OCI-LY3 (cell line): ENCODE results near the gene NACC1.

Source experiments
- H2AFZ ChIP-seq: fragments of 200-600, 300-600 bp; shearing (Covaris generic); 2 replicates; pipeline ENCODE4 v1.6.0; 2014; ENCODE audit warnings: antibody characterized with exemption, low read depth, low read length
- H3K27ac ChIP-seq: fragments of 200-600, 300-600 bp; sonication (generic); 2 replicates; pipeline ENCODE4 v1.5.1; 2014; ENCODE audit warnings: mild to moderate bottlenecking, low read length, moderate library complexity, mixed read lengths
- H3K27me3 ChIP-seq: fragments of 200-600, 300-600 bp; sonication (generic); 2 replicates; pipeline ENCODE4 v1.6.1; 2014; ENCODE audit warnings: low read depth, low read length, mixed read lengths
- H3K36me3 ChIP-seq: fragments of 200-600, 300-600 bp; sonication (generic); replicated peaks from 2 replicates; pipeline ENCODE3; 2014; ENCODE audit warnings: low read depth, low read length, mixed read lengths
- H3K4me1 ChIP-seq: fragments of 300-600, 200-600 bp; sonication (generic); 2 replicates; pipeline ENCODE4 v1.6.1; 2014; ENCODE audit warnings: low read length, mixed read lengths
- H3K4me2 ChIP-seq: fragments of 200-600, 300-600 bp; sonication (generic); 2 replicates; pipeline ENCODE4 v1.6.1; 2014; ENCODE audit warnings: low read length, mixed read lengths
- H3K4me3 ChIP-seq: fragments of 300-600, 200-600 bp; sonication (generic); 2 replicates; pipeline ENCODE4 v1.5.1; 2014; ENCODE audit warnings: antibody characterized with exemption, mild to moderate bottlenecking, low read length, moderate library complexity
- H3K79me2 ChIP-seq: fragments of 300-600, 200-600 bp; shearing (Covaris generic); 2 replicates; pipeline ENCODE4 v1.6.1; 2014; ENCODE audit warnings: mild to moderate bottlenecking, low read length, mixed read lengths
- H3K9ac ChIP-seq: fragments of 300-600, 200-600 bp; shearing (Covaris generic); 2 replicates; pipeline ENCODE4 v1.6.0; 2014; ENCODE audit warnings: mild to moderate bottlenecking, low read length, moderate library complexity
- H3K9me3 ChIP-seq: fragments of 200-600, 300-600 bp; shearing (Covaris generic); 2 replicates; pipeline ENCODE4 v1.6.1; 2014; ENCODE audit warnings: low read length, mixed read lengths; ENCODE audit not compliant: insufficient read depth
- H4K20me1 ChIP-seq: fragments of 200-600, 300-600 bp; sonication (generic); 2 replicates; pipeline ENCODE4 v1.6.1; 2016; ENCODE audit warnings: low read length, mixed read lengths; ENCODE audit not compliant: insufficient read depth
- EZH2phosphoT487 ChIP-seq: fragments of 200-600 bp; shearing (Covaris generic); IDR thresholded peaks from 2 replicates; pipeline ENCODE4 v1.6.1; 2018; ENCODE audit warnings: antibody characterized with exemption, mixed run types, low read depth
- TF ChIP-seq, protein P1 (sequence below): fragments of 200-600, 300-600 bp; sonication (generic); IDR thresholded peaks from 2 replicates; pipeline ENCODE4 v1.5.1; 2014; ENCODE audit warnings: antibody characterized with exemption, low read length, low read depth

NACC1 gene

DNA sequence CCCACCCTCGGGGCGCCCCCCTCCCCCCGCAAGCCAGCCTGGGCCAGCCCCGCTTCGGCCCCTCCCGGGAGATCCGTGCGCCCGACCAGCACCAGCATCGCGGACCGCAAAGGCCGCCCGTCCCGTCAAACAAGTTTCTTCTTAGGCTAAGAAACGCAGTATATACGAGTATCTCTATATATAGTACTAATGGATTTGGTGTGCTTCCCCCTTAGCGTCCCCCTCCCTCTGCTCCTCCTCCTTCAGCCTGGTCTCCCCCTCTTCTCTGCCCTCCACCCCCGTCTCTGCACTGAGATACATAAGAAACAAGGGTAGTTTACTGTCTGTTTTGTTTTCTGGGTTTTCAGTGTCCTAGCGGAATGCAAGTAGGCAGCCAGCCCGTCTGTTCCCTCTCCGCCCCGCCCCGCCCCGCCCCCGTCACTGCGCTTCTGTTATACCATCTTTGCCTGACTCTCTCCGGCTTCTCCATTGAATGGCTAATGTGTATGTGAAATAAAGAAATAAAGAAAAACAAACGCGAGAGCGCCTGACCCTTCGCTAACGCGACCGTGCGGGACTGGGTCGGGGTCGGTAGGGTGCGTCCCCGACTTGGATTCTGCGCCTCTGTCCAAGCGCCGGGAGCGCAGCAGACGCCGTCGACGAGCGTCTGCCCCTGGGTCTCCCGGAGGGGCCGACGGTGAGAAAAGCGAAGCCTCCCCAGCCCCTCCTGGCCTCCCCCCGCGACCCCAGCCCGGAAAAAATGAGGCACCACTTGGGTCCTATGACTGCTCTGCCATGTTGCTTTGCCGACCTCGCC lies 19.6 kb upstream of the NACC1 start:
- TF ChIP-seq, protein P1, sequence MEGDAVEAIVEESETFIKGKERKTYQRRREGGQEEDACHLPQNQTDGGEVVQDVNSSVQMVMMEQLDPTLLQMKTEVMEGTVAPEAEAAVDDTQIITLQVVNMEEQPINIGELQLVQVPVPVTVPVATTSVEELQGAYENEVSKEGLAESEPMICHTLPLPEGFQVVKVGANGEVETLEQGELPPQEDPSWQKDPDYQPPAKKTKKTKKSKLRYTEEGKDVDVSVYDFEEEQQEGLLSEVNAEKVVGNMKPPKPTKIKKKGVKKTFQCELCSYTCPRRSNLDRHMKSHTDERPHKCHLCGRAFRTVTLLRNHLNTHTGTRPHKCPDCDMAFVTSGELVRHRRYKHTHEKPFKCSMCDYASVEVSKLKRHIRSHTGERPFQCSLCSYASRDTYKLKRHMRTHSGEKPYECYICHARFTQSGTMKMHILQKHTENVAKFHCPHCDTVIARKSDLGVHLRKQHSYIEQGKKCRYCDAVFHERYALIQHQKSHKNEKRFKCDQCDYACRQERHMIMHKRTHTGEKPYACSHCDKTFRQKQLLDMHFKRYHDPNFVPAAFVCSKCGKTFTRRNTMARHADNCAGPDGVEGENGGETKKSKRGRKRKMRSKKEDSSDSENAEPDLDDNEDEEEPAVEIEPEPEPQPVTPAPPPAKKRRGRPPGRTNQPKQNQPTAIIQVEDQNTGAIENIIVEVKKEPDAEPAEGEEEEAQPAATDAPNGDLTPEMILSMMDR = no peak
- no peak for TF ChIP-seq EZH2phosphoT487
- peaks cover 55% of the 10 kb centered on the region for H3K4me1 ChIP-seq
- H3K9me3 ChIP-seq = no peaks in the 10 kb centered on the region
- no peak overlapping the region for H3K9ac ChIP-seq
- peaks cover 20% of the 10 kb centered on the region for H3K36me3 ChIP-seq
- H3K4me3 ChIP-seq = no peak overlapping the region
- no peaks in the 10 kb centered on the region for H3K27me3 ChIP-seq
- H3K27ac ChIP-seq = no peak overlapping the region
- H2AFZ ChIP-seq = no peak overlapping the region
- peaks cover 15% of the 10 kb centered on the region for H3K79me2 ChIP-seq
- H4K20me1 ChIP-seq = peaks cover 5% of the 10 kb centered on the region; the same call in 1 of the 2 replicates
- H3K4me2 ChIP-seq = no peak overlapping the region

DNA sequence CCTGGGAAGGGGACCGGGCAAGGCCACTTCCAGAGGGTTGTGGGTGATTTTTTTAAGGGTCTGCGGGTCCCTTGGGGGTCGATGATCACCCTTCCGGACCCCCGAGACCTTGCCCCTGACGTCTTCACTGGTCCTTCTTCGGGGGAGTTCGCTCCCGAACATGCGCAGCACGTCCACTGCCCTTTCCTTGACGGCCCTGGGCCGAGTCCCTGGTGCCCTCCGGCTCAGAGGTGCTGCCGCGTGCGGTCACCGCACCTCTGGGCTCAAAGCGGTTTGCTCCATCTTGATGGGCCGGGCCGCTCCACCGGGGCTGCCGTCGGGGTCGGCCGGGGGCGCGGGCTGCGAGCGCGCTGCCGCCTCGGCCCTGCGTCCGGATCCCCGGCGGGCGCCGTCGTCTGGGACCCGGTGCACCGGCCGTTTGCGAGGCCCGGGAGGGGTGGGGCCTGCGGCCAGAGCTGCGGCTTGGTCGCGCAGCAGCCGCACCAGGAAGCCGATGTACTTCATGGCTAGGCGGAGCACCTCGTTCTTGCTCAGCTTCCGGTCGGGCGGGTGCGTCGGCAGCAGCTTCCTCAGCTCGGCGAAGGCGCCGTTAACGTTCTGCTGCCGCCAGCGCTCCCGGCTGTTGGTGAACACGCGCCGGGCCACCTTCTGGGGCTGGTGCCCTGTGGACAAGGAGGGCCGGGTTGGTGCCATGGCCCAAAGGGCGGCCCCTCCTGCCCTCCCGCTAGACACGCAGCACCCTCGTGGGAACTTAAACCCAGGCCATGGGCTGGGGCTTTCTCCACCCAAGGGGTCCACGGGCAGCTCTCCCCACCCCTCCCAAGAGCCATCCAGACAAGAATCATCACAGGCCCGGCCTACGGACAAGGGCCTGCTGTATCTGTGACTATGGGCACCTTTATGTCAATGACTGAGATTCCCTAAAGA lies 18.7 kb upstream of the NACC1 start:
- H4K20me1 ChIP-seq = peaks cover 5% of the 10 kb centered on the region; the same call in 1 of the 2 replicates
- H3K4me2 ChIP-seq = 0 out of 2 replicates have a peak overlapping the region, but pooled peaks have one; percentile 9
- H3K4me1 ChIP-seq = peaks cover 58% of the 10 kb centered on the region
- TF ChIP-seq EZH2phosphoT487 = no peak
- TF ChIP-seq, protein P1 = no peak
- no peak overlapping the region for H3K9ac ChIP-seq
- H3K27me3 ChIP-seq = no peaks in the 10 kb centered on the region
- H3K9me3 ChIP-seq = no peaks in the 10 kb centered on the region
- no peak overlapping the region for H3K4me3 ChIP-seq
- peaks cover 20% of the 10 kb centered on the region for H3K36me3 ChIP-seq
- H2AFZ ChIP-seq = no peak overlapping the region
- peak overlapping the region; percentile 17; the same call in 1 of the 2 replicates for H3K27ac ChIP-seq
- peaks cover 15% of the 10 kb centered on the region for H3K79me2 ChIP-seq

DNA sequence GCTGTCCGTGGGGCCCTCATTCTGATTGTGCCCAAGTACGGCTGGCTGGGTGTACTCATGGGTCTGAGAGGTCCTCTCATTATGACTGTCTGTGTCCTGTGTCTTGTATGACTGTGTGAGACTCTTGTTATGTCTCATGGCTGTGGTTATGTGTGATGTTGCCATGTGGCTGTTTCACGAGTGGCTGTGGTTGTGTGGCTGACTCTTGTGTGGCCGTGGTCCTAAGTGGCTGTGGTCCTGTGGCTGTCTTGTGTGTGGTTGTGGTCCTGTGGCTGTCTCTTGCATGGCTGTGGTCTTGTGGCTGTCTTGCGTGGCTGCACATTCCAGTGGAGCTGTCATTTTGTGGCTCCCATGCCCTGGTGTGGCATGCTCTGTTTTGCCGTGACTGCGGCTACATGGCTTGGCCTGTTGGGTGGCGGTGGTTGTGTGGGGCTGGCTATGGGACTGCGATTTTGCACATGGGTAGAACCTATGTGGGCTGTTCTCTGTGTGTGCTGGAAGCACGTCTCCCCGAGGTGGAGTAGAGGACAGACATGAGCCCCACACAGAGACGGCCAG lies 18.0 kb upstream of the NACC1 start:
- Histone ChIP-seq H3K9me3 (no peaks in the 10 kb centered on the region), H2AFZ (no peak overlapping the region), H3K79me2 (peaks cover 15% of the 10 kb centered on the region), H3K27me3 (no peaks in the 10 kb centered on the region), H3K4me2 (peak overlapping the region; percentile 9; the same call in 1 of the 2 replicates), H3K27ac (peak overlapping the region; percentile 17), H3K4me3 (no peak overlapping the region), H4K20me1 (peaks cover 5% of the 10 kb centered on the region; the same call in 1 of the 2 replicates), H3K4me1 (peaks cover 58% of the 10 kb centered on the region), H3K36me3 (peaks cover 20% of the 10 kb centered on the region), H3K9ac (no peak overlapping the region)
- TF ChIP-seq, protein P1 = no peak
- no peak for TF ChIP-seq EZH2phosphoT487
